A549 (cell line): ENCODE results near the gene ERCC6L.

Source experiments
- CEBPB ChIP-seq, 2 experiments: fragments of >200 bp in 1 of 2; sonication (Bioruptor Twin) in 1 of 2; formaldehyde crosslinking in 1 of 2; IDR thresholded peaks; 2 replicates each; pipeline ENCODE4 v1.6.1; 2012 to 2016
- EP300 ChIP-seq, 2 experiments: fragments of >200 bp; sonication (Bioruptor Twin); formaldehyde crosslinking; IDR thresholded peaks; 2 replicates in 1 of 2; 3 replicates in 1 of 2; pipeline ENCODE4 v1.6.1; 2016 to 2017
- HOXA7 ChIP-seq: fragments of 250-450 bp; sonication (Bioruptor Pico); IDR thresholded peaks from 2 replicates; pipeline ENCODE4 v1.5.0; 2020; ENCODE audit warnings: mild to moderate bottlenecking, moderate library complexity
- JUN ChIP-seq, 2 experiments: fragments of >200 bp; sonication (Bioruptor Twin); formaldehyde crosslinking; IDR thresholded peaks; 2 replicates in 1 of 2; 3 replicates in 1 of 2; pipeline ENCODE4 v1.6.1; 2016 to 2017
- KDM1A ChIP-seq: fragments of 200-600 bp; sonication (generic); IDR thresholded peaks from 2 replicates; pipeline ENCODE4 v1.6.1; 2016; ENCODE audit warnings: low read depth, mild to moderate bottlenecking
- MYC ChIP-seq: IDR thresholded peaks from 2 replicates; pipeline ENCODE4 v1.6.1; 2012; ENCODE audit warnings: mild to moderate bottlenecking, inconsistent platforms, low read length, improper control_type of control experiment, borderline replicate concordance
- POLR2A ChIP-seq: IDR thresholded peaks from 2 replicates; pipeline ENCODE4 v1.6.1; 2012; ENCODE audit warnings: mild to moderate bottlenecking, low read length
- RAD21 ChIP-seq, 2 experiments: fragments of >200 bp in 1 of 2; sonication (Bioruptor Twin) in 1 of 2; formaldehyde crosslinking in 1 of 2; IDR thresholded peaks in 1 of 2; conservative IDR thresholded peaks in 1 of 2; 2 replicates in 1 of 2; 3 replicates in 1 of 2; pipeline ENCODE4 v1.6.1; 2012 to 2018; ENCODE audit warnings: inconsistent platforms in 1 of 2
- SMC3 ChIP-seq: fragments of >200 bp; sonication (Bioruptor Twin); formaldehyde crosslinking; IDR thresholded peaks from 3 replicates; pipeline ENCODE4 v1.6.1; 2018; ENCODE audit warnings: inconsistent platforms
- TF ChIP-seq, protein P1 (sequence below): fragments of >200 bp; sonication (Bioruptor Twin); formaldehyde crosslinking; IDR thresholded peaks from 3 replicates; pipeline ENCODE4 v1.5.1; 2016
- TF ChIP-seq, protein P2 (sequence below): IDR thresholded peaks from 2 replicates; pipeline ENCODE4 v1.6.1; 2012
- TF ChIP-seq, protein P3 (sequence below): fragments of 200-600 bp; sonication (generic); IDR thresholded peaks from 2 replicates; pipeline ENCODE4 v1.6.1; 2016; ENCODE audit warnings: antibody characterized with exemption, mild to moderate bottlenecking, moderate library complexity
- TF ChIP-seq, protein P4 (sequence below): IDR thresholded peaks from 2 replicates; pipeline ENCODE4 v1.6.1; 2012
- TF ChIP-seq, protein P5 (sequence below): IDR thresholded peaks from 2 replicates; pipeline ENCODE4 v1.6.1; 2012; ENCODE audit warnings: low read depth, borderline replicate concordance

DNA sequence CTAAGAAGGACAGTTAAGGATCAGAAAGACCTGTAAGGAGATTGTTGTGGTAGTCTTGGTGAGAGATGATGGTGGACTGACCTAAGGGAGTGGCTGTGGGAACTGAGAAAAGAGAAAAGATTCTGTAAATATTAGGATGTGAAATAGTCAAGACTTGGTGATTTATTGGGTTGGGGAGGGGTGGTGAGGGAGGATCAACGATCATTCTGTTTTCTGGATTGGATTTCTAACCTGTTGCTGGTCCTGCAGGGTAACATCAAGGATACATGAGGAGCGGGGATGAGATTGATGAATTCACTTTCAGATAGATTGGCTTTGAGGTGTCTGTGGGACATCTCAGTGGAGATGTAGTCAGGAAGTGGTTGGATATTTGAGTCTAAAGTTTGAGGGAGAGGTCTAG, 55.9 kb downstream of the ERCC6L start:
- TF ChIP-seq, protein P1, sequence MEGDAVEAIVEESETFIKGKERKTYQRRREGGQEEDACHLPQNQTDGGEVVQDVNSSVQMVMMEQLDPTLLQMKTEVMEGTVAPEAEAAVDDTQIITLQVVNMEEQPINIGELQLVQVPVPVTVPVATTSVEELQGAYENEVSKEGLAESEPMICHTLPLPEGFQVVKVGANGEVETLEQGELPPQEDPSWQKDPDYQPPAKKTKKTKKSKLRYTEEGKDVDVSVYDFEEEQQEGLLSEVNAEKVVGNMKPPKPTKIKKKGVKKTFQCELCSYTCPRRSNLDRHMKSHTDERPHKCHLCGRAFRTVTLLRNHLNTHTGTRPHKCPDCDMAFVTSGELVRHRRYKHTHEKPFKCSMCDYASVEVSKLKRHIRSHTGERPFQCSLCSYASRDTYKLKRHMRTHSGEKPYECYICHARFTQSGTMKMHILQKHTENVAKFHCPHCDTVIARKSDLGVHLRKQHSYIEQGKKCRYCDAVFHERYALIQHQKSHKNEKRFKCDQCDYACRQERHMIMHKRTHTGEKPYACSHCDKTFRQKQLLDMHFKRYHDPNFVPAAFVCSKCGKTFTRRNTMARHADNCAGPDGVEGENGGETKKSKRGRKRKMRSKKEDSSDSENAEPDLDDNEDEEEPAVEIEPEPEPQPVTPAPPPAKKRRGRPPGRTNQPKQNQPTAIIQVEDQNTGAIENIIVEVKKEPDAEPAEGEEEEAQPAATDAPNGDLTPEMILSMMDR = no peak
- TF ChIP-seq POLR2A (no peak), RAD21 (conservative IDR thresholded peaks at IDR 0.05 in 1 of 2, IDR thresholded peaks at IDR 0.05 in 1 of 2) (no peak), JUN (IDR thresholded peaks at IDR 0.05) (no peak), KDM1A (no peak), CEBPB (IDR thresholded peaks at IDR 0.05) (no peak), MYC (no peak), SMC3 (no peak), EP300 (IDR thresholded peaks at IDR 0.05) (no peak), HOXA7 (CRISPR knock-in tag) (no peak)
- TF ChIP-seq, protein P2, sequence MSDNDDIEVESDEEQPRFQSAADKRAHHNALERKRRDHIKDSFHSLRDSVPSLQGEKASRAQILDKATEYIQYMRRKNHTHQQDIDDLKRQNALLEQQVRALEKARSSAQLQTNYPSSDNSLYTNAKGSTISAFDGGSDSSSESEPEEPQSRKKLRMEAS = no peak
- TF ChIP-seq, protein P3, sequence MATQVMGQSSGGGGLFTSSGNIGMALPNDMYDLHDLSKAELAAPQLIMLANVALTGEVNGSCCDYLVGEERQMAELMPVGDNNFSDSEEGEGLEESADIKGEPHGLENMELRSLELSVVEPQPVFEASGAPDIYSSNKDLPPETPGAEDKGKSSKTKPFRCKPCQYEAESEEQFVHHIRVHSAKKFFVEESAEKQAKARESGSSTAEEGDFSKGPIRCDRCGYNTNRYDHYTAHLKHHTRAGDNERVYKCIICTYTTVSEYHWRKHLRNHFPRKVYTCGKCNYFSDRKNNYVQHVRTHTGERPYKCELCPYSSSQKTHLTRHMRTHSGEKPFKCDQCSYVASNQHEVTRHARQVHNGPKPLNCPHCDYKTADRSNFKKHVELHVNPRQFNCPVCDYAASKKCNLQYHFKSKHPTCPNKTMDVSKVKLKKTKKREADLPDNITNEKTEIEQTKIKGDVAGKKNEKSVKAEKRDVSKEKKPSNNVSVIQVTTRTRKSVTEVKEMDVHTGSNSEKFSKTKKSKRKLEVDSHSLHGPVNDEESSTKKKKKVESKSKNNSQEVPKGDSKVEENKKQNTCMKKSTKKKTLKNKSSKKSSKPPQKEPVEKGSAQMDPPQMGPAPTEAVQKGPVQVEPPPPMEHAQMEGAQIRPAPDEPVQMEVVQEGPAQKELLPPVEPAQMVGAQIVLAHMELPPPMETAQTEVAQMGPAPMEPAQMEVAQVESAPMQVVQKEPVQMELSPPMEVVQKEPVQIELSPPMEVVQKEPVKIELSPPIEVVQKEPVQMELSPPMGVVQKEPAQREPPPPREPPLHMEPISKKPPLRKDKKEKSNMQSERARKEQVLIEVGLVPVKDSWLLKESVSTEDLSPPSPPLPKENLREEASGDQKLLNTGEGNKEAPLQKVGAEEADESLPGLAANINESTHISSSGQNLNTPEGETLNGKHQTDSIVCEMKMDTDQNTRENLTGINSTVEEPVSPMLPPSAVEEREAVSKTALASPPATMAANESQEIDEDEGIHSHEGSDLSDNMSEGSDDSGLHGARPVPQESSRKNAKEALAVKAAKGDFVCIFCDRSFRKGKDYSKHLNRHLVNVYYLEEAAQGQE = no peak
- TF ChIP-seq, protein P4, sequence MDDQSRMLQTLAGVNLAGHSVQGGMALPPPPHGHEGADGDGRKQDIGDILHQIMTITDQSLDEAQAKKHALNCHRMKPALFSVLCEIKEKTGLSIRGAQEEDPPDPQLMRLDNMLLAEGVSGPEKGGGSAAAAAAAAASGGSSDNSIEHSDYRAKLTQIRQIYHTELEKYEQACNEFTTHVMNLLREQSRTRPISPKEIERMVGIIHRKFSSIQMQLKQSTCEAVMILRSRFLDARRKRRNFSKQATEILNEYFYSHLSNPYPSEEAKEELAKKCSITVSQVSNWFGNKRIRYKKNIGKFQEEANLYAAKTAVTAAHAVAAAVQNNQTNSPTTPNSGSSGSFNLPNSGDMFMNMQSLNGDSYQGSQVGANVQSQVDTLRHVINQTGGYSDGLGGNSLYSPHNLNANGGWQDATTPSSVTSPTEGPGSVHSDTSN = no peak
- TF ChIP-seq, protein P5, sequence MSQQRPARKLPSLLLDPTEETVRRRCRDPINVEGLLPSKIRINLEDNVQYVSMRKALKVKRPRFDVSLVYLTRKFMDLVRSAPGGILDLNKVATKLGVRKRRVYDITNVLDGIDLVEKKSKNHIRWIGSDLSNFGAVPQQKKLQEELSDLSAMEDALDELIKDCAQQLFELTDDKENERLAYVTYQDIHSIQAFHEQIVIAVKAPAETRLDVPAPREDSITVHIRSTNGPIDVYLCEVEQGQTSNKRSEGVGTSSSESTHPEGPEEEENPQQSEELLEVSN = no peak
